T47D (cell line): ENCODE data around the gene XDH.

Experiments
- DNase-seq, 2 experiments: peaks; one replicate each; pipeline versions ENCODE4 v3.0.0 to v3.0.0-alpha.2; 2011 to 2012; ENCODE audit warnings: low read depth in 1 of 2, low spot score in 1 of 2
- JUND ChIP-seq: IDR thresholded peaks from 2 replicates; pipeline ENCODE4 v1.6.1; 2012; ENCODE audit warnings: low read depth
- in situ Hi-C: cut with HindIII; loops from 2 replicates; pipeline ENCODE4 v1.10.0; 2016; ENCODE audit warnings: low sequenced_read_pairs, low pct_unique_long_range_greater_than_20kb

The XDH gene

DNA sequence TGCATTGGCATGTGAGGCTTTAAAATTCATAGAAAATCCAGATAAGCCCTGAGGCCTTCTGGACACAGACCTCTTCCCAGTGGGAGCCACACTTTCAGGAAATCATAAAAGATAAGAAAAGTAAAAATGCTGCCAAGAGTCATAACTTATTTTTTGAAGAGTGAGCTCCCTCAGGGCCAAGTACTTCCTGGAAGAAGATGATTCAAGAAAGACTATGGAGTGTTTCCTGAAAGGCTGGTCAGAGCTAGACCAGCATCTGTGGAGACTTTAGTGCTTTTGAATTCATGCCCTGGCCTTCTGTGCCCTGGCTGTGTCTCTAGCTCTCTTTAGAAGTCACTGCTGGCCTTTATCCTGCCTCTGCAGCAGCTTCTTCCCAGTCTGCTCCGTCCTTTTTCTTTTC, 6.4 kb upstream of the XDH start:
- in situ Hi-C loops: no loop called here
- no peak for TF ChIP-seq JUND
- DNase-seq: no peak

DNA sequence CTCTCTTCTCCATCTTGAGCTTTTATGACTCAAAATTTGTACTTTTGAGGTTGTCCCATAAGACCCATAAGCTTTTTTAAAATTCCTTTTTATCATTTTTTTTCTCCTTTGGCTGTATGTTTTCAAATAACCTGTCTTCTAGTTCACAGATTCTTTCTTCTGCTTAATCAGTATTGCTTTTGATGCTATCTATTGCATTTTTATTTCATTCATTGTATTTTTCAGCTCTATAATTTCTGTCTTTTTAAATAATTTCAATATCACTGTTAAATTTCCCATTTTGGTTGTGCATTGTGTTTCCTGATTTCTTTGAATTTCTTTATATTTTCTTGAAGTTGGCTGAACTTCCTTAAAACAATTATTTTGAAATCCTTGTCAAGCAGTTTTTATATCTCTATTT, 4.8 kb upstream of the XDH start:
- no peak for TF ChIP-seq JUND
- in situ Hi-C loops: no loop called here
- no peak for DNase-seq

DNA sequence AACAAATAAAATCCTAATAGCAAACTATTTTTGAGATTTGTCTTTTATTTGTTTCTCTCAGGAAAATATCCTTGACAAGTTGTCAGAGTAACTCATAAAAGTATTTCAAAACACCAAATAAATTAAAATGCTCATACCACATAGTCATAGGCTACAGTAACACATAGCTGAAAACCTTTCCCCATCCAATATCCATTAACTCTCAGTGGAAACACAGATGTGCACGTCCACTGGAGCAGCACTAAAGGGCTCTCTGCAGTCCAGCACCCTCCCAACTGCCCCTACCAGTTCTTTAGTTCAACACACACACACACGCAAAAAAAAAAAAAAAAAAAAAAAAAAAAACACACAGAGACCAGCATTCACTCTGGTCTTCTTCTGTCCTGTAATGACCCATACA, 879 bp upstream of the XDH start:
- no peak for DNase-seq
- in situ Hi-C loops: no loop called here
- TF ChIP-seq JUND: no peak

DNA sequence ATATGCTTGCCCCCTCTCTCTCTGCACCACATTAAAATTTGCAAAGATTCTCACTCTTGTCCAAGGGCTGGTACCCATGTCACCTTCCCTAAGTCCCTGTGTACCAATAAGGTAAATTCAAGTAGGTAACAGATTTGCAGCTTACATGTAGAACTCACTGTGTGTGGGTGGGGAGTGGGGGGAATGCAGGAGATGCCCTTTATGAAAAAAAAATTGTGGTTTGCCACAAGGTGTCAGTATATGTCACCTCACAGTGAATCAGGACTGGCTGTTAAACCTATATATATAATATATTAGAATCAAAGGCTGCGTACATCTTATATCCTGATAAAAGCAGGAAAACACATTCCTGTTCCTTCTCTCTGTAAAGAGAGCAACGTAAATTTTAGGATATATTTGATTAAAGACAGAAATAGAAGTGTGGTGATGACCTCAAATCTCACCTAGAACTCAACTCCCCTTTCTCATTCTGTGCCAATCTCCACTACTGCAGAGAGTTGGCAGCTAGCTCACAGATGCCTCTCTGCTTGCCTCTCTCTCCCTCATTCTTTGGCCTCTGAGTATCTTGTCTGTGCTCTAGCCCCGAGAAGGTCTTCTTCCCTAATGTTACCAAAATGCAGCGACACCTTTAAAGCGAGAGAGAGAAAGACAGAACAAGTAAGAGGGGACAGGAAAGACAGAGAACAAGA, 536 bp downstream of the XDH start:
- in situ Hi-C loops: no loop called here
- DNase-seq: peak in 1 of 2 experiments; percentile 34
- no peak for TF ChIP-seq JUND

DNA sequence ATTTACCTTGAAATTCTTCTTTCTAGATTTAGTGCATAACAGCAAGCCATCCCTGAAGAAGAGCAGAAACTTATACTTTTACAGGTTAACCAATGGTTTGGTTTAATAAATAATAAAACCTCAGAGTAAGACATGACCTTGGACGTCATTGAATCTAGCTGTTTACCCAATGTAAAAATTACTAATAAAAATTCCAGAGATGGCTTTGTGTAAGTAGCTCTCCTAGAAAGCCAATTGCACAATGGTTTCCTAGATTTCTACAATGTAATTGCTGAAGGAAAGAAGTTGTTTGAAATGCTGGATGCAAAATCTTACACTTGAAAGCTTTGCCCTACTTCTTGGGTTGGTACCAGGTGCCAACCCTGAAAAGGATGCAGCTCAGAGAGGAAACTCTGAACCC, 1.5 kb downstream of the XDH start:
- no peak for DNase-seq
- in situ Hi-C loops: no loop called here
- TF ChIP-seq JUND: no peak

DNA sequence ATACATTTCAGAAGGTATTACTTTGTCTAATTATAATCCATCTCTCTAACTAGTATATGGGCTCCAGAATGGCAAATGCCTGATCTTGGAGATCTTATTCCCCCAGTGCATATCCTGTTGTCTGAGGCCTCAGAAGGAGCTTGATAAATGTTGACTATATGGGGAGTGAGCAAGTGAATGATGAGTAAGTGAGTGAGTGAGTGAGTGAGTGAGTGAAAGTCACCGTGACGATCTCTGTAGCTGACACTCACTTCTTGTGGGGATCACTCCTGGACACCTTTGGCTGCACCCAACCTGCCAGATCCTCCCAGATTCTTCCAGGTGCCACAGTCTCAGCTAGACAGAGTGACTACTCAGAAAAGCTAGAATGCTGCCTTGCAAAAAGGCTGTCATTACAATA, 2.8 kb downstream of the XDH start:
- TF ChIP-seq JUND: no peak
- in situ Hi-C loops: no loop called here

DNA sequence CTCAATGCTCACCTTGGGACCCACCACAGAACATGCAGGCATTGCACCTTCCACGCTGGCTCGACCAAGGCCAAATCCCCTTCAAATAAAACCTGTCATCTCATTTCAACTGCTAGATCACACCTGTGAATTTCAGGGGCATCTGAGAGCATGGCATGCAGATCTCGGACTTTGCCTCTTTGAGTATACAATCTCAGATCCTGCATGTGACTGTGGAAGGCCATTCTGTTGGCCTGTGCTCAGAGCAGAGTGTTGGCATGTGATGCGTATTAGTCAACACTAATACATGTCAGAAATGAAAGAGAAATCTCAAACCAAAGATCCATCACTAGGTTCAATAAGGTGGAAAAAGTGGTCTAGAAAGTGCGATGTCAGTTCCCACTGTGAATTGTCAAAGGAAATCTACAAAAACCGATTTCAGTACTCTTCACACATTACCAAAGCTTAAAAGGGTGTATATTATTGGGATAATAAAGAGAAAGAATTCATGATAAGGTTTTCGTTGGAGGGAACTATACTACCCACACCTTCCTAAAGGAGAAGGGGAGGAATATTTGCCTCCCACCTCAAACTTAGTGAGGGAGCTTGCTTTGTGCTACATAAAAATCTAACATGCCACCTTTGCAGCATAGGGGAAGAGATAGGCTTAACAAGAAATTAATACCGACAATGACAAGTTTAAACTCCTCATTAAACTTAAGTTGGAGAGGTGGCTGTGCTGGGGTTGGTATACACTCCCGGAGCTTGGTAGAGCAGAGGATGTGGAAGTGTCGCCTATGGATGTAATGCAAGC, 7.8 kb downstream of the XDH start:
- DNase-seq: no peak
- in situ Hi-C loops: no loop called here
- no peak for TF ChIP-seq JUND

More for the DNA sequence above, 2.8 kb downstream of the XDH start:
- no peak for DNase-seq

DNA sequence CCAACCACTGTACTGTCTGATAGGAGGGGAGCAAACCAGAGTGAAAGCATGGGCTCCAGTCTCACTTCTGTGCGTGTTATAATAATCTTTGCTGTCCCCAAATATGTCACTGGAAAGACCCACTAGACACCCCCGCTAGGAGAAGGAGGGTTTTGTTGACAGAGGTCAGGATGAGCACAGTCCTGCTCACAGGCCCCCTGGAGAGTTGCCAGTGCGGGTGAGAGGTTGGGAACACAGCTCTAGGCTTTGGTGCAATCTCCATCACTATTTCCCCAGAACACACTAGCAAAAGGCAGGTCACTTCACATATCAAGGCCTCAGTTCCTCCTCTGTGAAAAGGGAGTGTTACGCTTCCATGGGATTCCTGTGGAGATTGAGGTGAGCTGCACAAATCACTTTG, 9.7 kb downstream of the XDH start:
- in situ Hi-C loops: no loop called here
- no peak for DNase-seq
- no peak for TF ChIP-seq JUND

DNA sequence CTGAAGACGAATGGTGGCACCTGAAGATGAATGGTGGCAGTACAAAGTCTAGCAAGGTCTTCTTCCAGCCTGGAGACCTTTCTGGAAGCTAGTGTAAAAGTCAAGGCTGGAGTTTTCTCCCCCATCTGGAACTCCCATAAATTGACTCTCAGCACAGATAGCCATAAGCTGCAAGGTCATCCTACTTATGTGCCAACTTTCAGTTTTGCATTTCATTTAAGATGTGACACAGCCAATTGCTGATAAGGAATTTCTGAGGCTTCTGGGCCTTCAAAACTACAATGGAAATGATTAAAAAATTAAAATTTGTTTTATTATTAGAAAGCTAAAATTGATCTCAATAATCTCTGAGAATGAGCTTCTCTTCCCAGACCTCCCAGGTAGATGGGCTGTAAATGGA, 10.2 kb downstream of the XDH start:
- in situ Hi-C loops: no loop called here
- no peak for TF ChIP-seq JUND
- no peak for DNase-seq

DNA sequence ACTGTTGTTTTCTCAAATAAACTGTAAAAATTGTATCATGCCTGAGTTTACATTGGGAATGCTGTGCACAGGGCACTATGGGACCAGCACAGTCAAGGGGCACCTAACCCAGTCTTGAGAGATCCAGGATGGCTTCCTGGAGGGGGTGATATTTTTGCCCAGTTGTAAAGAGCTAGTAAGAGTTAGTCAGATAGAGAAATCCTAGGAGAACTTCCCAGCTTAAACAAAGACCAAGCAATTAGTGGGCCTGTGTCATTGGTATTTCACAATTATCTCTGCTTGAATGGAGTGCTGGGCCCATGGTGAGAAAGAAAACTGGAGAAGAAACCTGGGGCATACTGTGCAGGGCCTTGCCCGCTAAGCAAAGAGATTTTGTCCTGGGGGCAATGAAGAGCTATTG, 12.2 kb downstream of the XDH start:
- in situ Hi-C loops: no loop called here
- DNase-seq: no peak
- TF ChIP-seq JUND: no peak

DNA sequence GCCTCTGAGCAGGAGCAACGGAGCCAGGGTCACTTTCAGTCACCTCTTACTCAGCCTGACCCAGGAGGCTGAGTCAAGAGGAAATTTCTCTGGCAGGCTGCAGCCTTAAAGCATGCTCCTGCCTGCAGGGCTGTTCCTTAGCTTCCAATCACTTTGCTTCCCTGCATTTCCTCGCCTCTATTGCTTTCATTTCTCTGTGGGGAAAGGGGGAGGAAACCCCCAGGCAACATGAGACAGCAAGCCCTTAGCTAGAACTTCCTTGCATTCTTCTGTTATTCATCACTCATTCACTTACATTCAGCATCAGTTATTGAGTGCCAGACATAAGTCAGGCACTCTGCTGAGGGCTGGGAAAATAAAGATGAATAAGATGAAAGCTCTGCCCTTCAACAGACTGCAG, 13.0 kb downstream of the XDH start:
- no peak for DNase-seq
- TF ChIP-seq JUND: no peak
- in situ Hi-C loops: no loop called here

DNA sequence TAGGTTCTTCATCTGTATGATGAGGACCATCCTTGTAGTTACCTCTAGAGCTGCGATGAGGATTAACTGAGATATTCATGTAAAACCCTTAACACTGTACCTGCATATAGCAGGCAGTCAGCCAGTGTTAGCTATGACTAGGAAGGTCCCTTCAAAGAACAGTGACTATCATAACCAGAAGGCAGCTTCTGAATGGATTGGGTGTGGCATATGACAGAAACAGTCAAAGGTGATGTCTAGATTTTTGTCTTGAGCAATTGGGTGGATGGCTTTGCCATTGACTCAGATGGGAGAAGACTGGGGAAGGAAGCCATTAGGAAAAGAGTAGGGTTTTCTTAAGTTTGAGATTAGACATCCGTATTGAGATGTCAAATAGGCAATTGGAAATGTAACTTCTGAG, 15.7 kb downstream of the XDH start:
- no peak for TF ChIP-seq JUND
- no peak for DNase-seq
- in situ Hi-C loops: no loop called here

DNA sequence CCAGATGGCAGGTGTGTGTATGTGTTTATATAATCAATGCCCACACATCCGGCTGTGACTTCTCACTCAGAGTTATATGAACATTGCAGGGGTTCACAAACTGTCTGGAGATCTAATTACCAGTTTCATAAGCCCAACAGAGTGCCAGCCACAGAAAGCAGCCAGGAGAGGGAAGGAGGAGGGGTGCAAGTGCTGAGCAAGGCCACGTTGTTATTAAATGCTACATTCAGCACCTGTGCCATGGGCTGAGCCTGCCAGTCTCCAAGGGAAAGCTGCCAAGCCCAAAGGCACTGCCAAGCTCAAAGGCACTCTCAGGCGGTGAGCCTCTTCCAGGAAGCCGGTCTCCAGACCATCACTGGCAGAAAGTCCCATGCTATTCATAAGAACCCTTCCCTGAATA, 17.4 kb downstream of the XDH start:
- no peak for DNase-seq
- in situ Hi-C loops: no loop called here
- TF ChIP-seq JUND: no peak
